K562 (cell line): Measurements from ENCODE around the gene SCUBE1. TPM values are rescaled to one million over a fixed set of nuclear protein-coding genes. Genes with fewer than 3 reads are reported as not detected.

Experiments
- ATAC-seq: fragments of 200-7000 bp; cut with Tn5 transposase; 3 replicates; pipeline ENCODE4 v1.9.1; 2020; ENCODE audit warnings: moderate library complexity
- BruUV-seq: library from RNA; stranded (reverse); fragments of 400-500 nt; replicated peaks from 2 replicates; lab custom pipeline; 2021; lab: Mats Ljungman, UMichigan
- CTCF ChIA-PET: fragments of 300-600 bp; formaldehyde crosslinking; extraction: SDS; loops from one replicate; lab custom pipeline; 2021; ENCODE audit warnings: low intra/inter-chr PET ratio; lab: Yijun Ruan, JAX
- POLR2A ChIA-PET: fragments of 300-600, 350-650 bp; sonication (Branson Sonifier 250); formaldehyde crosslinking; extraction: SDS; loops from one replicate; lab custom pipeline; 2021; ENCODE audit warnings: antibody characterized with exemption, inconsistent platforms; lab: Yijun Ruan, JAX
- DNase-seq, 4 experiments: peaks; one replicate each; pipeline versions ENCODE4 v3.0.0 to v3.0.0-alpha.2; 2011 to 2018; ENCODE audit warnings: low spot score in 3 of 4, mixed read lengths in 3 of 4; ENCODE audit errors: extremely low read depth in 1 of 4
- FAIRE-seq: peaks from 2 replicates; lab custom pipeline; 2011; peaks lifted over from hg19 to GRCh38; lab: Jason Lieb, UNC
- H2AFZ ChIP-seq: 2 replicates; pipeline ENCODE4 v1.6.0; 2011; ENCODE audit warnings: low read depth, low read length, control low read depth, inconsistent platforms
- H3K27ac ChIP-seq: fragments of 200-600 bp; 3 replicates; pipeline ENCODE4 v1.8.0; 2011; ENCODE audit warnings: low read depth, mild to moderate bottlenecking, control low read depth, inconsistent platforms, low read length, moderate library complexity, mixed read lengths; ENCODE audit errors: extremely low read depth
- H3K27me3 ChIP-seq, 2 experiments: fragments of 300-600 bp in 1 of 2; 2 replicates in 1 of 2; 3 replicates in 1 of 2; pipeline versions ENCODE4 v1.6.0 to v1.8.0; 2011; ENCODE audit warnings: inconsistent platforms in 2 of 2, low read length in 2 of 2, mild to moderate bottlenecking in 1 of 2, mixed read lengths in 1 of 2, moderate library complexity in 1 of 2; ENCODE audit not compliant: control insufficient read depth in 2 of 2, insufficient read depth in 2 of 2
- H3K36me3 ChIP-seq: fragments of 300-600 bp; 3 replicates; pipeline ENCODE4 v1.8.0; 2011; ENCODE audit warnings: mild to moderate bottlenecking, low read length, inconsistent platforms; ENCODE audit not compliant: control insufficient read depth, insufficient read depth
- H3K4me1 ChIP-seq, 2 experiments: fragments of 200-600 bp in 1 of 2; replicated peaks in 1 of 2; 2 replicates in 1 of 2; 3 replicates in 1 of 2; pipeline versions ENCODE4 v1.5.1 to v1.8.0; 2011; ENCODE audit warnings: inconsistent platforms in 2 of 2, low read length in 2 of 2, mild to moderate bottlenecking in 1 of 2, mixed read lengths in 1 of 2, moderate library complexity in 1 of 2; ENCODE audit not compliant: control insufficient read depth in 2 of 2, insufficient read depth in 2 of 2
- H3K4me2 ChIP-seq: 2 replicates; pipeline ENCODE4 v1.6.1; 2011; ENCODE audit warnings: low read length, control low read depth, inconsistent platforms, mixed read lengths; ENCODE audit not compliant: insufficient read depth
- H3K4me3 ChIP-seq: fragments of 200-600 bp; sonication (generic), shearing (Covaris generic); 2 replicates; pipeline ENCODE4 v1.5.1; 2016; ENCODE audit warnings: control low read depth, inconsistent platforms
- H3K79me2 ChIP-seq: fragments of 200-600 bp; 3 replicates; pipeline ENCODE4 v1.8.0; 2011; ENCODE audit warnings: low read length, inconsistent platforms; ENCODE audit not compliant: control insufficient read depth, insufficient read depth
- H3K9ac ChIP-seq, 2 experiments: 2 replicates each; pipeline versions ENCODE4 v1.6.0 to v1.6.1; 2011; ENCODE audit warnings: low read depth in 2 of 2, low read length in 2 of 2, control low read depth in 1 of 2, inconsistent platforms in 1 of 2, mild to moderate bottlenecking in 1 of 2, mixed read lengths in 1 of 2; ENCODE audit not compliant: insufficient read depth in 1 of 2
- H3K9me1 ChIP-seq: one replicate; pipeline ENCODE4 v1.6.0; 2011; ENCODE audit warnings: inconsistent platforms, mild to moderate bottlenecking, low read length, moderate library complexity; ENCODE audit not compliant: control insufficient read depth, insufficient read depth
- H3K9me3 ChIP-seq: replicated peaks from 2 replicates; pipeline ENCODE4 v1.5.1; 2011; ENCODE audit warnings: low read depth, low read length, inconsistent platforms; ENCODE audit not compliant: control insufficient read depth, insufficient read depth
- H4K20me1 ChIP-seq: replicated peaks from 2 replicates; pipeline ENCODE4 v1.6.1; 2011; ENCODE audit warnings: low read length, inconsistent platforms, mixed read lengths; ENCODE audit not compliant: control insufficient read depth, insufficient read depth
- CHD2 ChIP-seq: IDR thresholded peaks from 2 replicates; pipeline ENCODE4 v1.6.1; 2011; ENCODE audit warnings: low read depth, low read length
- CHD4 ChIP-seq: fragments of 200-600 bp; sonication (generic); IDR thresholded peaks from 3 replicates; pipeline ENCODE4 v1.6.1; 2012; ENCODE audit warnings: low read depth, mild to moderate bottlenecking, mixed read lengths, low read length, inconsistent platforms; ENCODE audit not compliant: insufficient read depth, insufficient replicate concordance, poor library complexity, severe bottlenecking
- FOXA3 ChIP-seq, 2 experiments: fragments of 450-650 bp in 1 of 2; sonication (generic) in 1 of 2; formaldehyde crosslinking; IDR thresholded peaks in 1 of 2; conservative IDR thresholded peaks in 1 of 2; 2 replicates each; pipeline versions ENCODE4 v1.4.0 to v1.8.0; 2020 to 2022; ENCODE audit warnings: mild to moderate bottlenecking in 2 of 2, missing genetic modification reagents in 1 of 2
- HNRNPL ChIP-seq: fragments of 200-400 bp; formaldehyde crosslinking; IDR thresholded peaks from 2 replicates; pipeline ENCODE4 v1.6.1; 2017; ENCODE audit warnings: low read depth, mild to moderate bottlenecking, low read length
- MCM3 ChIP-seq: fragments of 450-650 bp; IDR thresholded peaks from 2 replicates; pipeline ENCODE4 v1.6.1; 2016
- NR2F6 ChIP-seq: fragments of 450-650 bp; formaldehyde crosslinking; IDR thresholded peaks from 2 replicates; pipeline ENCODE4 v1.4.0; 2020; ENCODE audit warnings: mild to moderate bottlenecking
- PRPF4 ChIP-seq: fragments of 200-400 bp; formaldehyde crosslinking; IDR thresholded peaks from one replicate; pipeline ENCODE4 v1.6.1; 2017; ENCODE audit warnings: low read length, low read depth, mild to moderate bottlenecking; ENCODE audit not compliant: insufficient read depth, poor library complexity, severe bottlenecking
- RFX5 ChIP-seq: IDR thresholded peaks from 2 replicates; pipeline ENCODE4 v1.6.1; 2011; ENCODE audit warnings: low read depth, mild to moderate bottlenecking, improper control_type of control experiment, low read length
- SMAD4 ChIP-seq: fragments of 250-450 bp; sonication (Bioruptor Pico); conservative IDR thresholded peaks from 2 replicates; pipeline ENCODE4 v1.8.0; 2021; ENCODE audit warnings: inconsistent platforms, mild to moderate bottlenecking, moderate library complexity
- TEAD1 ChIP-seq, 2 experiments: fragments of 450-650 bp in 1 of 2; sonication (generic) in 1 of 2; formaldehyde crosslinking; IDR thresholded peaks; 2 replicates each; pipeline versions ENCODE4 v1.4.0 to v1.8.0; 2020 to 2022; ENCODE audit warnings: mild to moderate bottlenecking in 2 of 2, missing genetic modification reagents in 1 of 2
- ZNF778 ChIP-seq: fragments of 450-650 bp; formaldehyde crosslinking; IDR thresholded peaks from 2 replicates; pipeline ENCODE4 v1.4.0; 2020; ENCODE audit warnings: mild to moderate bottlenecking, moderate library complexity
- ZNF830 ChIP-seq: fragments of 250-450 bp; sonication (Bioruptor Pico); IDR thresholded peaks from 2 replicates; pipeline ENCODE4 v1.5.0; 2021; ENCODE audit warnings: mild to moderate bottlenecking
- WGBS: fragments of 100-300 bp; shearing (Covaris generic); methylation state at CpG from one replicate; pipeline ENCODE4 v1.1.6; 2016; ENCODE audit warnings: low coverage, mixed read lengths; ENCODE audit not compliant: insufficient coverage; ENCODE audit errors: missing lambda C conversion rate; 5-methylcytosine and 5-hydroxymethylcytosine counted together
- in situ Hi-C: fragments of 300-500 bp; cut with MboI; formaldehyde crosslinking; loops from 4 replicates; pipeline ENCODE4 v1.15.0; 2018; ENCODE audit warnings: inconsistent platforms, mixed read lengths
- intact Hi-C: fragments of 100-400 bp; cut with micrococcal nuclease; formaldehyde crosslinking; loops from 2 replicates; pipeline ENCODE4 v1.14.2; 2022
- polyA plus RNA-seq, 8 experiments: library from polyadenylated mRNA; depleted of rRNA in 4 of 8; stranded (reverse) in 5 of 8; unstranded in 3 of 8; fragments of >200 nt; fragmentation: Nextera tagmentation in 2 of 8; fragmentation: Illumina TruSeq in 1 of 8; extraction: Ambion mirVana in 2 of 8; extraction: Trizol in 1 of 8; gene quantifications; 2 replicates each; pipeline versions ENCODE4 v1.2.1 to v1.2.3, GENCODE V29; 2011 to 2014; ENCODE audit warnings: inconsistent platforms in 1 of 8, missing spikeins in 1 of 8
- total RNA-seq, 7 experiments: library from RNA; depleted of rRNA in 6 of 7; stranded (reverse); fragments of >200 nt in 6 of 7; fragmentation: Illumina TruSeq in 2 of 7; extraction: Trizol in 2 of 7; gene quantifications; 2 replicates each; pipeline versions ENCODE4 v1.2.1 to v1.2.3, GENCODE V29; 2011 to 2021; ENCODE audit warnings: low replicate concordance in 1 of 7
- TF ChIP-seq, protein P1 (sequence below): fragments of 250-450 bp; sonication (Bioruptor Pico); IDR thresholded peaks from 2 replicates; pipeline ENCODE4 v1.4.0; 2020; ENCODE audit warnings: borderline replicate concordance
- TF ChIP-seq, protein P2 (sequence below), 3 experiments: IDR thresholded peaks in 2 of 3; conservative IDR thresholded peaks in 1 of 3; 2 replicates each; pipeline ENCODE4 v1.5.1; 2011 to 2012; ENCODE audit warnings: low read length in 3 of 3, mild to moderate bottlenecking in 3 of 3, control low read depth in 2 of 3, improper control_type of control experiment in 1 of 3, inconsistent platforms in 1 of 3, low read depth in 1 of 3, mixed read lengths in 1 of 3, moderate library complexity in 1 of 3; ENCODE audit not compliant: insufficient read depth in 2 of 3
- TF ChIP-seq, protein P3 (sequence below): fragments of 450-650 bp; IDR thresholded peaks from 2 replicates; pipeline ENCODE4 v1.7.1; 2018; ENCODE audit warnings: mild to moderate bottlenecking, low read depth; ENCODE audit not compliant: partially characterized antibody

Gene SCUBE1
- total and polyA plus RNA-seq, 9 of the 15 experiments (the other 6 are each of a cell fraction or from before 2014, with no cell fraction given), result 0.03 to 0.47 (median 0.29) TPM; not detected in 6

DNA sequence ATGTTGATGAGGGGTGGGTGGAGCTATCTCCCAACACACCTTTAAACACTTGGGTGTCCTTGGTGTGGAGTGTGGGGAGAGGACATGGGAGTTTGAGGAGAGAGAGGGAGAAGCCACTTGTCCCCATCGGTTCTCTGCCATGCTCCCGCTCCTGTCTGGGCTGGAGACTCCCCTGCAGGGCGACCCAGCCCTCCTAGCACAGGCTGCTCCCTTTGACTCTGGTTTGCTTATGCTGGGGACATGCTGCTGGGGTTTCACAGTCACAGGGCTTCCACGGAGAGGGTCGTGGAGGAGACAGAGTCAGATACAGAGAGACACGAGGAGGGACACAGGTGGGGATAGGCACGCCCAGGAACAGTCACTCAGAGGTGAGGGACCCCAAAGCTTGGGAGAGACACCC, 1.6 kb downstream of the SCUBE1 start (continued):
- TF ChIP-seq, protein P1, sequence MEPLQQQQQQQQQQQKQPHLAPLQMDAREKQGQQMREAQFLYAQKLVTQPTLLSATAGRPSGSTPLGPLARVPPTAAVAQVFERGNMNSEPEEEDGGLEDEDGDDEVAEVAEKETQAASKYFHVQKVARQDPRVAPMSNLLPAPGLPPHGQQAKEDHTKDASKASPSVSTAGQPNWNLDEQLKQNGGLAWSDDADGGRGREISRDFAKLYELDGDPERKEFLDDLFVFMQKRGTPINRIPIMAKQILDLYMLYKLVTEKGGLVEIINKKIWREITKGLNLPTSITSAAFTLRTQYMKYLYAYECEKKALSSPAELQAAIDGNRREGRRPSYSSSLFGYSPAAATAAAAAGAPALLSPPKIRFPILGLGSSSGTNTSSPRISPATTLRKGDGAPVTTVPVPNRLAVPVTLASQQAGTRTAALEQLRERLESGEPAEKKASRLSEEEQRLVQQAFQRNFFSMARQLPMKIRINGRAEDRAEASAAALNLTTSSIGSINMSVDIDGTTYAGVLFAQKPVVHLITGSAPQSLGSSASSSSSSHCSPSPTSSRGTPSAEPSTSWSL (CRISPR knock-in tag), result no peak
- TF ChIP-seq ZNF778 (no peak), TEAD1 (CRISPR knock-in tag; IDR thresholded peaks at IDR 0.05) (no peak), MCM3 (no peak), HNRNPL (no peak), RFX5 (no peak), ZNF830 (no peak)
- TF ChIP-seq, all 486 proteins: peak for 0

DNA sequence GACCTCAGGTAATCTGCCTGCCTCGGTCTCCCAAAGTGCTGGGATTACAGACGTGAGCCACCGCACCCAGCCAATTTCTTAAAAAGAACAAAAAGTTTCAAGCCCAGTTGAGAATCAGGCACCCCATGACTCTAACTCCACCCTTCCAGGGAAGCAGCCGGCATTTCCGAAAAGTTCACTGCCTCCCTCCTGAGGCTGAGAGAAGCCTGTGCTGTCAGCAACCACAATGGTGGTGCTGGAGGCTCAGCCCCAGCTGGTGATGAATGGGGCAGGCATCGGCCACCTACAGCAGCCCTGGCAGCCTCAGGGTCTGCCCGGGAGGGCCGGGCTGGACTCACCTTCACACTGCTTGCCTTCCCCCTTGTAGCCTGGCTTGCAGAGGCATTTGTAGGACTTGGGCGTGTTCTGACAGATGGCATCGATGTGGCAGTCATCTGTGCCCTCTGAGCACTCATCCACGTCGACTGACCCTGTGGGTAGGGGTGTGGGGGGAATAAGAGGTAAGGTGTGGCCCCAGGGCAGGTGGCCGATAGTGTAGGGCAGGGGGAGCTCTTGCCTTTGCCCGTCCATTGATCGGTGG, 4.3 kb downstream of the SCUBE1 start:
- in situ Hi-C loops, result no loop called here
- Histone ChIP-seq H2AFZ (no peak overlapping the region), H3K9me1 (no peaks in the 10 kb centered on the region), H3K4me1 (peaks cover 0 to 10% of the 10 kb centered on the region in 2 experiments; a peak in 2 of 5 replicates), H3K4me2 (no peak overlapping the region), H3K9ac (no peak overlapping the region), H3K4me3 (no peak overlapping the region), H3K36me3 (no peaks in the 10 kb centered on the region), H4K20me1 (no peaks in the 10 kb centered on the region; the same call in 1 of the 2 replicates), H3K9me3 (no peaks in the 10 kb centered on the region), H3K27me3 (peaks cover 0 to 15% of the 10 kb centered on the region in 2 experiments; a peak in 2 of 5 replicates), H3K27ac (no peak overlapping the region), H3K79me2 (no peaks in the 10 kb centered on the region)
- 4% methylated on average over 11 of the region's 15 CpGs for WGBS
- no peak for FAIRE-seq
- no peak for ATAC-seq
- ChIA-PET CTCF (no interaction called here), POLR2A (no interaction called here)
- intact Hi-C loops, result no loop called here
- BruUV-seq, result no TSS peak
- no peak for DNase-seq
- TF ChIP-seq PRPF4 (no peak), FOXA3 (CRISPR knock-in tag; conservative IDR thresholded peaks at IDR 0.05 in 1 of 2, IDR thresholded peaks at IDR 0.05 in 1 of 2) (no peak), CHD2 (no peak), NR2F6 (CRISPR knock-in tag) (no peak), SMAD4 (no peak), CHD4 (no peak)
- TF ChIP-seq, protein P2, sequence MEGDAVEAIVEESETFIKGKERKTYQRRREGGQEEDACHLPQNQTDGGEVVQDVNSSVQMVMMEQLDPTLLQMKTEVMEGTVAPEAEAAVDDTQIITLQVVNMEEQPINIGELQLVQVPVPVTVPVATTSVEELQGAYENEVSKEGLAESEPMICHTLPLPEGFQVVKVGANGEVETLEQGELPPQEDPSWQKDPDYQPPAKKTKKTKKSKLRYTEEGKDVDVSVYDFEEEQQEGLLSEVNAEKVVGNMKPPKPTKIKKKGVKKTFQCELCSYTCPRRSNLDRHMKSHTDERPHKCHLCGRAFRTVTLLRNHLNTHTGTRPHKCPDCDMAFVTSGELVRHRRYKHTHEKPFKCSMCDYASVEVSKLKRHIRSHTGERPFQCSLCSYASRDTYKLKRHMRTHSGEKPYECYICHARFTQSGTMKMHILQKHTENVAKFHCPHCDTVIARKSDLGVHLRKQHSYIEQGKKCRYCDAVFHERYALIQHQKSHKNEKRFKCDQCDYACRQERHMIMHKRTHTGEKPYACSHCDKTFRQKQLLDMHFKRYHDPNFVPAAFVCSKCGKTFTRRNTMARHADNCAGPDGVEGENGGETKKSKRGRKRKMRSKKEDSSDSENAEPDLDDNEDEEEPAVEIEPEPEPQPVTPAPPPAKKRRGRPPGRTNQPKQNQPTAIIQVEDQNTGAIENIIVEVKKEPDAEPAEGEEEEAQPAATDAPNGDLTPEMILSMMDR (IDR thresholded peaks at IDR 0.05 in 2 of 3, conservative IDR thresholded peaks at IDR 0.05 in 1 of 3; ENCODE audit: insufficient read depth in 2 of 3, low read depth in 1 of 3, low read length in 3 of 3), result no peak; a peak in 1 of 6 replicates
- TF ChIP-seq, protein P3, sequence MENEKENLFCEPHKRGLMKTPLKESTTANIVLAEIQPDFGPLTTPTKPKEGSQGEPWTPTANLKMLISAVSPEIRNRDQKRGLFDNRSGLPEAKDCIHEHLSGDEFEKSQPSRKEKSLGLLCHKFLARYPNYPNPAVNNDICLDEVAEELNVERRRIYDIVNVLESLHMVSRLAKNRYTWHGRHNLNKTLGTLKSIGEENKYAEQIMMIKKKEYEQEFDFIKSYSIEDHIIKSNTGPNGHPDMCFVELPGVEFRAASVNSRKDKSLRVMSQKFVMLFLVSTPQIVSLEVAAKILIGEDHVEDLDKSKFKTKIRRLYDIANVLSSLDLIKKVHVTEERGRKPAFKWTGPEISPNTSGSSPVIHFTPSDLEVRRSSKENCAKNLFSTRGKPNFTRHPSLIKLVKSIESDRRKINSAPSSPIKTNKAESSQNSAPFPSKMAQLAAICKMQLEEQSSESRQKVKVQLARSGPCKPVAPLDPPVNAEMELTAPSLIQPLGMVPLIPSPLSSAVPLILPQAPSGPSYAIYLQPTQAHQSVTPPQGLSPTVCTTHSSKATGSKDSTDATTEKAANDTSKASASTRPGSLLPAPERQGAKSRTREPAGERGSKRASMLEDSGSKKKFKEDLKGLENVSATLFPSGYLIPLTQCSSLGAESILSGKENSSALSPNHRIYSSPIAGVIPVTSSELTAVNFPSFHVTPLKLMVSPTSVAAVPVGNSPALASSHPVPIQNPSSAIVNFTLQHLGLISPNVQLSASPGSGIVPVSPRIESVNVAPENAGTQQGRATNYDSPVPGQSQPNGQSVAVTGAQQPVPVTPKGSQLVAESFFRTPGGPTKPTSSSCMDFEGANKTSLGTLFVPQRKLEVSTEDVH, result no peak
